B cell (primary cell): ENCODE data around the gene FAM53C.

Experiments used
- EZH2 ChIP-seq: IDR thresholded peaks from 2 replicates; pipeline ENCODE4 v1.6.1; 2012; ENCODE audit warnings: borderline replicate concordance, low read depth, mild to moderate bottlenecking, moderate library complexity, low read length; ENCODE audit not compliant: insufficient read depth, poor library complexity, severe bottlenecking
- TF ChIP-seq, protein P1 (sequence below): fragments of 200-600 bp; IDR thresholded peaks from one replicate; pipeline ENCODE4 v1.8.0; 2022; ENCODE audit warnings: antibody characterized with exemption, mild to moderate bottlenecking

DNA sequence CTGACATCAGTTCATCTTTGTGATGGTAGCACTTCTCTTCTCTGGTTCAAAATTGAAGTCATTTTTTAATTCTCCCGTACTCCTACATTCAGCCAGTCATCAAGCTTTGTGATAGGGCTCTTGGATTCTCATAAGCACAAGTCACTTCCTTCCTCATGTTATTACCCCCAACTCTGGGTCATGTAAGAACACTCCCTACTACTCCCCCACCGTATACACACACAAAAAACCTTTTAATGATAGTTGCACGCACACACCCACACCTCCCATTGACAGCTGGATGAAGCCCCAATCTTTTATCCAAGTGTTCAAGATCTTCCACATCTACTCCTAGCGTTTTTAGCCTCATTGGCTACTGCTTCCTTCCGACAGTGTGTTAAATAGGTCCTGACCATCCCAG is 31.2 kb downstream of the FAM53C start:
- TF ChIP-seq, protein P1, sequence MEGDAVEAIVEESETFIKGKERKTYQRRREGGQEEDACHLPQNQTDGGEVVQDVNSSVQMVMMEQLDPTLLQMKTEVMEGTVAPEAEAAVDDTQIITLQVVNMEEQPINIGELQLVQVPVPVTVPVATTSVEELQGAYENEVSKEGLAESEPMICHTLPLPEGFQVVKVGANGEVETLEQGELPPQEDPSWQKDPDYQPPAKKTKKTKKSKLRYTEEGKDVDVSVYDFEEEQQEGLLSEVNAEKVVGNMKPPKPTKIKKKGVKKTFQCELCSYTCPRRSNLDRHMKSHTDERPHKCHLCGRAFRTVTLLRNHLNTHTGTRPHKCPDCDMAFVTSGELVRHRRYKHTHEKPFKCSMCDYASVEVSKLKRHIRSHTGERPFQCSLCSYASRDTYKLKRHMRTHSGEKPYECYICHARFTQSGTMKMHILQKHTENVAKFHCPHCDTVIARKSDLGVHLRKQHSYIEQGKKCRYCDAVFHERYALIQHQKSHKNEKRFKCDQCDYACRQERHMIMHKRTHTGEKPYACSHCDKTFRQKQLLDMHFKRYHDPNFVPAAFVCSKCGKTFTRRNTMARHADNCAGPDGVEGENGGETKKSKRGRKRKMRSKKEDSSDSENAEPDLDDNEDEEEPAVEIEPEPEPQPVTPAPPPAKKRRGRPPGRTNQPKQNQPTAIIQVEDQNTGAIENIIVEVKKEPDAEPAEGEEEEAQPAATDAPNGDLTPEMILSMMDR, result no peak
- no peak for TF ChIP-seq EZH2
